GM12892 (cell line): Measurements from ENCODE around the gene NFIX.

ENCODE experiments used
- DNase-seq: peaks from one replicate; pipeline ENCODE4 v3.0.0; 2011; ENCODE audit not compliant: insufficient read length
- FAIRE-seq: peaks from 2 replicates; lab custom pipeline; 2011; peaks lifted over from hg19 to GRCh38; lab: Jason Lieb, UNC
- POLR2A ChIP-seq: IDR thresholded peaks from 2 replicates; pipeline ENCODE4 v1.6.1; 2011; ENCODE audit warnings: low read depth, low read length, control low read depth
- POLR2AphosphoS5 ChIP-seq: IDR thresholded peaks from 2 replicates; pipeline ENCODE4 v1.6.1; 2011; ENCODE audit warnings: low read depth, low read length, control low read depth
- TAF1 ChIP-seq: IDR thresholded peaks from 2 replicates; pipeline ENCODE4 v1.6.1; 2011; ENCODE audit warnings: low read depth, mild to moderate bottlenecking, control low read depth, low read length, borderline replicate concordance

Gene NFIX

DNA sequence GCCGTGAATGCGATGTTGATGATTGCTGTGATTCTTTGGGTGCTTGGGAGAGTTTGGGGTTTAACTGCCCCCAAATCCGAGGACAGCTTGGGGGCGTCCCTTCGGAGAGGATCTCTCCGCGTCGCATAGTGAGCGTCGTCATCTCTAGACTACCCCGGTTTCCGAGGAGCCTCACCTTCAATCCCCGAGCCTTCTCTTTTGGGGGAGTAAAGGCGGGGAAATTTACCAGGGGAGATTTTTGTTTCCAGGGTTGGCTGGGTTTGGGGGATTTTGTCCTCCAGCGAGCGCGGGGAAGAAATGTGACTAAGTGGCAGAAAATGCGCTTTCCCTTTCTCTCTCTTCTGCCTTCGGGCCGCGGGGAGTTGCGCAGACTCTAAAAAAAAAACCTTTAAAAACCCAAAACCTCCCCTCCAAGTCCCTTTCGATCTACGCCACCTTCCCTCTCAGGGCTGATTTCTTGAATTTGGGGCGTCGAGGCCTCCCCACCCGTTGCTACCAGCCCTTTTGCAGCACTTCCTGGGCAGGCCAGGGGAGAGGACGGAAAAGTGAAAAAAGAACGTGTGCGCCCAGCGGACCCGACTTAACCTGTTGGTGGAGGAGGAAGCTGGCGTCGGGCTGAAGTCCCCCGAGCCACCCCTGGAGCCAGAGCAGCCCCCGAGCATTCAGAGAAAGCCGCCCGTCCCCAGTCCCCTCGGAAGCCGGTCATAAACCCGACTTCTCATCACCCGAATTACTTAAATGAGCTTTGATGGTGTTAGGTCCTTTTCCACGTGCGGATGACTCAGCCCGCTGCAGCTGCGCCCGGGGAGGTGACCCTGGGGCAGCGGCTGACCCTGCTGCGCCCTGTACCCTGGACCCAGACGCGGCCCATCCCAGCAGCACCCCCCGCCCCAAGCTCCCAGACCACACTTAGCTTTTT, 17.7 kb downstream of the NFIX start:
- TF ChIP-seq POLR2A (no peak), POLR2AphosphoS5 (no peak), TAF1 (no peak)
- DNase-seq (peak; percentile 58), FAIRE-seq (peak; percentile 67)

DNA sequence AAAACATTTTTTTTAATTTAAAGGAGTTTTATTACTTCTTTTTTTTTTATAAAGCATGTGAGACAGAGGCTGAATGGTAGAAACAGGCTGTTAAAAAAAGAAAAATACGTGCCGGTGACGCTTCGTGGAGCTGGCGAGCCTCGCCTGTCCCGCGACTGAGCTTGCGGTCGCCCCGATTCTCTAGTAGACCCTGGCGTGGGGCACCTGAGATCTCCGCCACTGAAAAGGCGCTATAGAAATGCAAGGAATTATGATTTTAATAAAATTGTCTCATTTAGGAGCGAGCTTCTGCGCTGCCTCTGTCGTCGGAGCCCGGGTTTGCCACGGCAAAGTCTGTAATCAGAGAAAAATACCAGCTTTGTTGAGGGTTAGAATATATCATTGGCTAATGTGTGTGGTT, 18.4 kb downstream of the NFIX start:
- no peak for FAIRE-seq
- TF ChIP-seq POLR2A, result no peak

DNA sequence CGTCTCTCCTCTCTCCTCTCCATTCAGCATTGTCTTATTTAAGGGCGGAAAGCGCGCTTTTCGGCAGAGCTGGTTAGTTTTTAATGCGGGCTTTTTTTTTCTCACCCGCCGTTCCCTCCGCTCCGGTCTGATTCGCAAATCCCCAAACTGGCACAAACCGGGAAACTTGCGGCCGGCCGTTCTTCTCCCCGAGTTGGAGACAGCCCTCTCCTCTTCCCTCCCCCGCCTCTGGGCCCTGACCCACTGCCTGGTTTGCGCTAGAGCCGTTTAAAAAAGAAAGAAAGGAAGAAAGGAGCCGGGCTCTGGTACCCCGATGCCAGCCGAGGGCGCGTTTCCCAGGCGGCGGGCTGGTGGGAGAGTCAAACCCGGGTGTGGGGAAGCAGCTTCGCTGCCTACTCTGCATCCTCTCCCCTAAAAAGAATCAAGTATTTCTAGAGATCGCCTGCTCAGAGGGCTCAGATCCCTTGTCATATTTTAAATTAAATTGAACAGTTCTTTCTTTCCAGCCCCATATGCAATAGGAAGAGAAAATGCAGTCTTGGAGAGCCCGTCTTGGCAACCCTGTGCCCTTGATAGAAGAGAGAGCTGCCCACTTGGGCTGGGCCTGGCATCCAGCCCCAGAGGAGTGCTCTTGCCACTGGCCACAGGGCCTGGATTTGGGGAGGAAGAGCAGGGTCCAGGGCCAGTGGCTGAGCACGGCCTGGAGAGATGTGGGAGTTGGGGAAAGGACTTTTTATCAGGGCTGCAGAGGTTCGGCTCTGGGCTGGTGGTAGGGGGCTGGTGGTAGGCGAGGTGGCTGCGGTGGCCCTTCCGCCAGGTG, 19.0 kb downstream of the NFIX start:
- no peak for TF ChIP-seq POLR2A
- no peak for TF ChIP-seq POLR2AphosphoS5
- TF ChIP-seq TAF1, result no peak
- no peak for FAIRE-seq
- DNase-seq, result no peak

More for the DNA sequence above, 18.4 kb downstream of the NFIX start:
- no peak for DNase-seq

DNA sequence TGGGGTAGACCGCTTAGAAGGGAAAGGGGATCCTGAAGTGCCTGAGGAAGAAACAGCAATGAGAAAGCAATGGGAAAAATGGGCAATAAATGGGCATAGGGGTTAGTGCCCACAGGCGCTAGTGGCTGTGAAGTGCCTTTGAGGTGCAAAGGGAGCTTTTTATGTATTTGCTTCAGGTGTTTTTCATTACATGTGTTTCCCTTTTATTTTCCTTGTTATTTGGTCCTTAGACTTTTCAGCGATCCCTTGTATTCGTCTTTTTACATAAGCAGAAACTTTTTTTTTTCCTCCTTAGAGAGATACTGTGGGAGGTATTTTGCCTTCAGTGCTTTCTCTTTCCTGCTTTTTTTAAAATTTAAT, 19.6 kb downstream of the NFIX start:
- FAIRE-seq (no peak), DNase-seq (no peak)
- TF ChIP-seq TAF1 (no peak), POLR2A (no peak), POLR2AphosphoS5 (no peak)

DNA sequence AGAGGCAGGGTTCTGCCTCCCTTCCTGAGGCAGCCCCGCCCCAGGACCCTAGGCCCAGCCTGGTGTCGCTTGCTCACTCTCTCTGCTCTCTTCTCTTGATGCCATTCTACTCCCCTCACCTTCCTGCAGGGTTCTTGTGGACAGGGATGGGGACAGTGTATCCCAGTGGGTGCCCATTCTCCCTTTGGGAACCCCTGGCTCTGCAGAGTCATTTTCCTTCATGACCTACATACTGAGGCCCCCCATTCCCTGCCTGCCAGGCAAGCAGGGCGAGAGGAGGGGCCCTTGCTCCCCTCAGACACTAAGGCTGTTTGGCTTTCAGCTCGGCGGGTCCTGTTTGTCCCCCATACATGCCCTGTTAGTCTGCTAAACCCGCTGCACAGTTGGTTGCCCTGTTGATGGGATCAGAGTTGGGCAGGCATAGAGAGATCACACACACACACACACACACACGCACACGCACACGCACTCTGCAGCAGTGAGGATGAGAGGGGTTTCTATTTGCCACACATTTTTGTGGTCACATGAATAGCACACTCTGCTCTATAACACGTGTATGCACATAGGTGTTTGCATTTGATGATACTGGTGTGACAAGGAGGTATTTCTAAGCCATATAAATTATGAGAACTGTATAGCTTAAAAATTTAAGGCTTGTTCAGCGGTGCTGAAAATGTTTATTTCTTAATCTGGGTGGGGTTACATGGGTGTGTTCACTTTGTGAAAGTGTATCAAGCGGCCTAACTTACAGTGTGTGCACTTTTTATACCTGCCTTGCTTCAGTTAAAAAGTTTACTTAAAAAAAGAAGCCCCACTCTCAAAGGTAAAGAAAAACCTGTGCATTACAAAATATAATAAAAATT, 20.3 kb downstream of the NFIX start:
- no peak for TF ChIP-seq TAF1
- TF ChIP-seq POLR2AphosphoS5, result no peak
- no peak for TF ChIP-seq POLR2A
- FAIRE-seq, result no peak
- no peak for DNase-seq

DNA sequence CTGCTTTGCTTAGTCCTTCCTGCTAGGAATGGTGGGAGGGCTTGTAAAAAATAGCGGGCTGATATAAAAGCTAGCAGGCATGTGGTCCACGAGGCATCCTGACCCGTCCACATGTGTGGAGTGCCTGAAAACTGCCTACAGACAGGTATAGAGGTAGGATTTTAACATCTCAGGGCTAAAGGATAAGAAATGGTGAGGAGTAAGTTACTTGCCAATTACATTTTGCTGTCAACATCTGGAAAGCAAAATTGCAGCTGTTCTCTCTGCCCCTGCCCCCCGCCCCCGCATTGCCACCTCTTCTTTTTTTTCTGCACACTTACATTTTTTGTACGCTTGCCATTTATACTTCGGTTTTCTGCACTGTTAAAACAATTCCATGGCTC, 21.0 kb downstream of the NFIX start:
- no peak for DNase-seq
- no peak for TF ChIP-seq TAF1
- no peak for FAIRE-seq

DNA sequence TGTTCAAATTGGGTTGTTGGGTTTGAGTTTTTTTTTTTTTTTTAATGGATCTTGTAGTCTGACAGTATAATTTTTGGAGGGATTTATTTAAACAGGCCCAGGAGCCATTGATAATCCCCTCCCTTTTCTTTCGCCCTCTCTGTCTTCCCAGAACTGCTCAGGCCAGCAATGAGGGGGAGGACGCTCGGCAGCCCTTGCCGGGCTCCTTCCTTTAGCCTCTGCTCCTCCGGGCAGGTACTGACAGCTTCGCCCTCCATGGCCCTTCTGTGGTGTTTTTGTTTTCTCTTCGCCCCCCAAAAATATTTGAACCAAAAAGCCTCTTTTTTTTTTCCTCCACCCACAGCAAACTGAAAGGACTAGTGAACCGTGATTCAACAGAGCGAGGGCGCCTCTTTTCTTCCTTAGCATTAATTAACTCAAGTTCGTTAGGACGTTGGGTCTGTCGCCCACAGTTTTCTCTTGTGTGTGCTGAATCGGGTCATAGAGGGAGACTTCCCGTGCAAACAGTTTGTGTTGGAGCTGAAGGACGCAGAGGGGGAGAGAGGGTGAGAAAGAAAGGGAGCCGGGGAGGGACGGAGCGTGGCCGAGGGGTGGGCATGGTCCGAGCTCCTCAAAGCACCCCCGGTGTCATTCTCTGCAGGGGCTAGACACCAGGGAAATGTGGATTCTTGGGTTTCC, 21.5 kb downstream of the NFIX start:
- FAIRE-seq, result no peak

DNA sequence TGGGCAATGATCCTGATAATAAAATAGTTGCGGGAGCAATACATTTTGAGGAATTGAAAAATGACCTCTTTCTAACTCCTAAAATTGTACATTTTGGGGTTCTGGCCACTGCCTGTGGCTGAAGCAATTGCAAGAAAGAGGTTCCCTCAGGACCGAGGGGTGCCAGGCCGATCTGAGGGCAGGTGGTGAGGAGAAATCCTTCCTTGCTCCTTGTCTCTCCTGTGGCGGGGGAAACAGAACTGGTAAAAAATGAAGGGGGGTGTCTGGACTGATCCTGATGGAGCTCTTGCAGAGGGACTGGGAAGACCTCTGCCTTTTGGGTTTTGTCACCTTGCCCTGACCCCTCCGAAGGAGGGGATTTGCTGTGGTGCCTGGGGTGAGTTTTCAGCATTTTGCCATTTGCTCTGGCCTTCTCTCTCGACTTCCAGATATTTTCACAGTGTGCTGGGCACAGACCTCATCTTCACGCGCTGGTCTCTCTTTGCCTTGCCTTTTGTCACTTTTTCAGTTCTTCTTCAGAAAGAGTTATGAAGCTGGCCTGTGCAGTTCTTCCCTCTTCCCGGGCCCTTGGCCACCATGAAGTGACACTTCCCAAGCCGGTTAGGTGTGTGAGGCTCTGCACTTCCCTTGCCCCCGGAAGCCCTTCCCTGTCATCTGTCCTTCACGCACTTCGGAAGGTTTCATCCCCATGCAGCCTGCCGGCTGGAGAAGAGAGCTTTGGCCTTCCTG, 22.2 kb downstream of the NFIX start:
- DNase-seq, result no peak
- FAIRE-seq, result no peak
- no peak for TF ChIP-seq POLR2A
- no peak for TF ChIP-seq TAF1
- no peak for TF ChIP-seq POLR2AphosphoS5

More for the DNA sequence above, 21.5 kb downstream of the NFIX start:
- TF ChIP-seq POLR2AphosphoS5 (no peak), TAF1 (no peak)
- no peak for DNase-seq

DNA sequence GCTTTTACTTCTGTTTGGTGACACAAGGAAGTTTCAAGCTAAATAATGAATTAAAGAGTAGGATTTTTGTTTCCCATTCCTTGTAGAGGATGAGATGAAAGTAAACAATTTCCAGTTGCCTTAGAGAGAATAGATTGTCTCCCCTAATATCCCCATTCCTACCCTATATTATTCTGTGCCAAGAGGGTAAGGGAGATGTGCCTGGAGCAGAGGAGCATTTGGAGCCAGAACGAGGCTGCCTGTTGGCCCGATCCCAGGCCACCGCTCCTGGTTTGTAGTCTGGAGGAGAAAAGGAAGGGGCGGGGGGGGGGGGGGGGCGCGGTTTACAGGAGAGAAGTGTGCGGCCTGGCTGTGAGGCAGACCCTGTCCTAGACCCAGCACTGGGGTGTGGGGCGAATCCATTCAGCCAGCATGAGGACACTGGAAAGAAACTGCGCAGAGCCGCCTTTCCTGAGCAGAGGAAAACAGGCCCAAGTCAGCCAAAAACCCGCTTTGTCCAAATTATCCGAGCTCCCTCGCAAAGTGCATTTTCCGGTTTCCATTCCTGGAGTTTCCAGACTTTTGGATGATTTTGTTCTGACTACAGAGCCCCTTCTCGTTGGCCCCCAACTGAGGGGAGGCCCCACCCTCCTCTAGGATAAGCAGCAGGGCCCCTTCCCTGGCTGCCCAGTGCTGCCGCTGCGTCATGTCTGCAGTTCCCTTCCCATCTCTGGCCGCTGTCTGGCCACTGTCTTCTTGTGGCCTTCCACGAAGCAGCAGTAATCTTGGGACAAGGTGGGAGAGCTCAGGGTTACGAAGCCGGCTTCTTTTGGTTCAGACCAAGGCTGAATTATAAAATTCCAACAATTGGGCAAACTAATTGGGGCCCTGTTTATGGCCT, 23.0 kb downstream of the NFIX start:
- FAIRE-seq (no peak), DNase-seq (no peak)
- no peak for TF ChIP-seq TAF1

DNA sequence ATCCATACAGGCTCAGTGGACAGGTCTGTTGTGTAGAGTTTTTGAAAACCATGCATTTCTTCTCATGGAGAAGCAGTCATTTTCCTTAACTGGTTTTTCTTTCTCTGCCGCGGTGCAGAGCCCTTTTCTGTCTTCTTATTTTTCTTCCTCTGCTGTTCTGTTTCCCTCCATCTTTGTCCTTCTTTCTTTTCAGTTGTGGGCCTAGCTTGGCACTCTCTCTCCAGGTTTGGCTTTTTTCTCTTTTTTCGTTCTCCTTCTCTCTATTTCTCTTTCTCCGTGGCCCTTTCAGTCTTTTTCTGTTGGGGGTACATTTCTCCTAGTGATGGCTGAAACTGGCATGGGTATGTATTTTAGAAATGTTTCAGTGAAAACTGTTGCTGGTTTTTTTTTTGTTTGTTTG, 24.1 kb downstream of the NFIX start:
- TF ChIP-seq POLR2AphosphoS5 (no peak), POLR2A (no peak), TAF1 (no peak)
- FAIRE-seq (no peak), DNase-seq (no peak)
